ENCODE data around the gene GNG4.
"Not testable (repeated sequence)": the region's sequence is repeated elsewhere in the genome, so short reads cannot be mapped to it uniquely, and the experiment has no call there.

- not testable (repeated sequence) for TF ChIP-seq POLR2A, CTCF (IDR thresholded peaks at IDR 0.05)
Observed at GRCh38 chr1:235572971-235573370, 76.6 kb downstream of the GNG4 start.
